NK-92 treated with Interleukin-12 subunit alpha and Interleukin-12 subunit beta, amount 100 ng/mL, for 24 hours (cell line): Measurements from ENCODE around the gene LRRC27.

Experiments
- DNase-seq: peaks from one replicate; lab custom pipeline; 2025; lab: John Stamatoyannopoulos, UW

LRRC27 gene

DNA sequence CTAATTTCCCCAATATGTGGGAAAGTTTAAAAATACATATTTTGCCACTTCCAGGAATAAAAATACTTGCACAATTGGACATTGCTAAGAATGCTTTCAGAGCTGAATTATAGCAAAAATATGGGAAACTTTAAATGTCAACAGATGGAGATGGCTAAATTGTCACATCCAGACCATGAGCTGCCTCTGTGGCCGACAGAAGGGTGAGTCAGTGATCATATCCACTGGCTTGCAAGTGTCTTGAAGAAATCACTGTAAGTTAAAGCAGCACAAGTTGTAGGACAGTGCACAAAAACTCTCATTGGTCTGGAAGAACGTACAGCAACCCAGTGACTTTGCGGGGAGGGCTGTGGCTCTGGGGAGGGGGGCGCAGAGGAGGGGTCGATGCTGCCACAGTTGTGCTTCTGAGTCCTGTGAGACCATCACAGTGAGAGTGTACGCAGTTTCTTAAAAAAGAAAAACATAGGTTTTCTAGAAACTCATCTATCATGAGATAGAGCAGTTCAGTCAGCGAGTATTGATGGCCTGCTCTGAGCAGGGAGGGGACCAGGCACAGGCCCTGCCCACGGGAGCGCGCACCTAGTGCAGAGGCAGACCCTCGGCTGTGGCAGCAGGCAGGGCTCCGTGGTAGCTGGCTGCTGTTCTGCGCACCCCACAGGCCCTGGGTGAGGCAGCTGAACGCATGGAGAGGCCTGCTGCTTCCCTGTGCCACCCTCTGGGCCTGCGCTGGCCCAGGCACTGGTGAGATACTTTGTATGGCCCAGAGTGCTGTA is 25.5 kb downstream of the LRRC27 start:
- DNase-seq: no peak

GRCh38 chr10:132359305-132360040 is 27.5 kb downstream of the LRRC27 start:
- DNase-seq: no peak

- no peak for DNase-seq
Observed at GRCh38 chr10:132360766-132361447, 28.9 kb downstream of the LRRC27 start.

DNA sequence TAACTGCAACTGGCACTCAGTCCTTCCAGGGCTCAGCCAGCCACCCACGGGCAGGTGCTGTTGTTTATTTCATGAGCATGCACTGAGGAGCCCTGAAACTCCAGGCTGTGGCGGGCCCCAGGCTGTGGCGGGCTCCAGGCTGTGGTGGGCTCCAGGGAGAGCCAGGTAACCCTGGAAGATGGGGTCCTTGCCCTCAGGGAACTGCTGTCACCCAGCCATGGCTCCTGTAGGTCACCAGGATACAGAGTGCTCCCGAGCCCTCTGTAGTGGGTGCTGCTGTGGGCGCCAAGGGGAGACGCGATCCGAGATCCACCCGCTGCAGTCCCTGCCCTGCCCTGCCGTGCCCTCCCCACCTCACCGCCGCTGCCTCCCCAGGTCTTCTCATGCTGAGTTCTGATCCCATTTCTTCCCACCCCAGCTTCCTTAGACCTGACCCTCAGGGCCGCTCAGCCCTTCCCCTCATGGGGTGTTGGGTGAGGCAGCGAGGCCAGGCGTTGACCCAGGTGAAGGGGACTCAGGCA is 29.6 kb downstream of the LRRC27 start:
- no peak for DNase-seq

GRCh38 chr10:132362151-132362611 is 30.2 kb downstream of the LRRC27 start:
- no peak for DNase-seq

DNA sequence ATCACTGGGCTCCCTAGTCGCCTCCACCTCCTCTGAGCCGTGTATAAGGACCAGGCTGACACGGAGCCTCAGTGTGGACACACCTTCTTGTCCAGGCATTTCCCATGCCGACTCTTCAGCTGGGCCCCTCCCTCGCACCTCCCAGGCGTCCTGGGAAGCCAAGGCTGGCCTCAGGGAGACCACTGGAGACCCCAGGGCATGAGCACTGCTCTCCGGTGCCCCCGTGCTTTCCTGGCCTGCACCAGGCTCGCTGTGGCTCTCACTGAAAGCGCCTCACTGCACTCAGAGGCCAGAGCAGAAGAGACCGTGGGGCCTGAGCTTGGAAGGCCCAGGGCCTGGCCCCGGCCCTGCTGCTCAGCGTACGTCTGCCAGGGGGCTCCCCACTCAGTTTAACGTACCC is 31.4 kb downstream of the LRRC27 start:
- no peak for DNase-seq

DNA sequence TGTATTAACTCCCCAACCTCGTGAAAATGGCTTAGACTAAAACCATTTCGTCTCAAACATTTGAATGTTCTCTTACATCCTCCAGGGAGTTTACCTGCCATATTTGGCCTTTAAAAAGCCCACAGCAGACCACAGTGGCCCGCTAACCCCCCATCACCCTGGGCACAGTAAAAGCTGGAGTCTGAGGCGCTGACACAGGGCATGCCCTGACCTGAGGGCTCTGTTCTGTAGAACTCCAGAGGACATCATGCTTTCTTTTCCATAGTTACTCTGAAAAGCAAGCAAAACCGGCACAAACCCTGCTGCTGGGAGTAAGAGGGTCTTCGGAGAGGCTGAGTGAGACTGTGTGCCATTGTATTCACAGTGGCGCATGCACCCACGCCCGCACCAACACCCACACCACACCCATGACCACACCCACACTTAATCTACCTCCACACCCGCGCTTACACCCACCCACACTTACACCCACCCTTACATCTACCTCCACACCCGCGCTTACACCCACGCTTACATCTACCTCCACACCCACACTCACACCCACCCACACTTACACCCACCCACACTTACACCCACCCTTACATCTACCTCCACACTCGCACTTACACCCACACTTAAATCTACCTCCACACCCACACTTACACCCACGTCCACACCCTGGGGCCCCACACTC is 32.1 kb downstream of the LRRC27 start:
- DNase-seq: no peak

- no peak for DNase-seq
Observed at GRCh38 chr10:132364594-132364970, 32.6 kb downstream of the LRRC27 start.

GRCh38 chr10:132365102-132365501 is 33.1 kb downstream of the LRRC27 start:
- no peak for DNase-seq

- DNase-seq: no peak
Observed at GRCh38 chr10:132366006-132366405, 34.0 kb downstream of the LRRC27 start.

DNA sequence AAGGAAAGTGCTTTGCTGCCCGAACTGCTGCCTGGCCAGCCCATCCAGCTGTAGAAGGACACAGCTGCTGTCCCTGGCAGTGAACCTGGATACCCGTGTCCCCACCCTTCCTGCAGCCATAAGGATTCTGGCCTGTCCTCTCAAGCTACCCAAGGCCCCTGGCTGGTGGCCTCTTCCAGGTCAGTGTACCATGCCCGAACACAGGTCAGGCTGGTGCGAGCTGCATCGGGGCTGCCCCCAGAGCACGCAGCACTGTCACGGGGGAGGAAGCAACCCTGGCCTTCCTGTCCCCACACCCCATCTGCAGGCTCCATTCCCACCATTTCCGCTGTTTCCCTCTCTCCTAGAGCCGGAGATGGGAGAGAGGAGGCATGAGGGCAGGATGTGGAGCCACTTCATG is 34.5 kb downstream of the LRRC27 start:
- DNase-seq: no peak

- DNase-seq: no peak
Observed at GRCh38 chr10:132368391-132368790, 36.4 kb downstream of the LRRC27 start.

- no peak for DNase-seq
Observed at GRCh38 chr10:132368881-132369635, 37.1 kb downstream of the LRRC27 start.

- DNase-seq: no peak
Observed at GRCh38 chr10:132369636-132370185, 37.7 kb downstream of the LRRC27 start.

- no peak for DNase-seq
Observed at GRCh38 chr10:132370426-132371340, 38.7 kb downstream of the LRRC27 start.

DNA sequence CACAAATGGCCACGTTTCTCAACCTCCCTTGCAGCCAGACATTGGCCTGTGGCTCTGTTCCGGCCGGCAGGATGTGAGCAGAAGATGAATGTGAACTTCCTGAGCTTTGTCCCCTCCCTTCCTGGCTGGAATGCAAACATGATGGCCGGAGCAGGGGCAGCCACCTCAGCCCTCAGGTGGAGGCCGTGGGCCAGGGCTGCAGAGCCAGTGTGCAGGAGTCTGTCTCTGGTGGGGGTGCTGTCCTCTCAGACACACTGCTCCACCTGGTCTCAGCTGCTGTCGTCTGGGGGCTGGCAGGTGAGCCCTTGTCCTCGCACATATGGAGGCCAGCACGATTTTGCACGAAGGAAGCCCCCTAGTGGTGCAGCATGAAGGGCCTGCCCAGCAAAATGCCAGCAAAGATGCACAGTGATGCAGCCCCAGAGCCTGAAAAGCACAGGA is 39.7 kb downstream of the LRRC27 start:
- DNase-seq: no peak

GRCh38 chr10:132372516-132373095 is 40.6 kb downstream of the LRRC27 start:
- DNase-seq: no peak

GRCh38 chr10:132373241-132373955 is 41.4 kb downstream of the LRRC27 start:
- DNase-seq: no peak

DNA sequence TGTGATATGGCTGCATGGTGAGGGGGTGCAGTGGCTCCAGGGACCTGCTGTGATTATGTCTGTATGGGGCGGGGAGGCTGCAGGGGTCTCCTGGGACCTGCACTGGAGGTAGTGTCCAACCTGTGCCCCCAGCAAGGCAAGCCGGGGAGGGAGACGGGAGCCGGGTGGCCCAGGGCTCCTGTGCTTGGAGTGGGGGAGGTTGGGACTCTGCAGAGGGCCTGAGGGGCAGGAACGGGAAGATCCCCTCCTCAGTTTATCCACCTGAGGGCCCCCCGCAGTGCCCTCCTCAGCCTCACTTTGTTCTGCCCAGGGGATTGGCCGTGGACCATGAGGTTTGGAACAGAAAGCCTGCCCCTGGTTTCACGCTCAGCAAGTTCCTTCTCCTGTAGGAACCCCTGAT is 42.2 kb downstream of the LRRC27 start:
- DNase-seq: no peak
